HL-60 (cell line): ENCODE measurements around the gene DPP10.

Source experiments
- GABPA ChIP-seq: IDR thresholded peaks from 2 replicates; pipeline ENCODE4 v1.6.1; 2012; ENCODE audit warnings: low read depth
- POLR2AphosphoS5 ChIP-seq: IDR thresholded peaks from 2 replicates; pipeline ENCODE4 v1.6.1; 2012; ENCODE audit warnings: low read depth
- SPI1 ChIP-seq: IDR thresholded peaks from 2 replicates; pipeline ENCODE4 v1.6.1; 2012; ENCODE audit warnings: low read depth, mild to moderate bottlenecking, borderline replicate concordance
- TF ChIP-seq, protein P1 (sequence below): IDR thresholded peaks from one replicate; pipeline ENCODE4 v1.5.1; 2011; ENCODE audit warnings: low read length, control low read depth, inconsistent platforms; ENCODE audit not compliant: insufficient read depth
- TF ChIP-seq, protein P2 (sequence below): IDR thresholded peaks from 2 replicates; pipeline ENCODE4 v1.6.1; 2012; ENCODE audit warnings: low read depth; ENCODE audit not compliant: insufficient replicate concordance

DNA sequence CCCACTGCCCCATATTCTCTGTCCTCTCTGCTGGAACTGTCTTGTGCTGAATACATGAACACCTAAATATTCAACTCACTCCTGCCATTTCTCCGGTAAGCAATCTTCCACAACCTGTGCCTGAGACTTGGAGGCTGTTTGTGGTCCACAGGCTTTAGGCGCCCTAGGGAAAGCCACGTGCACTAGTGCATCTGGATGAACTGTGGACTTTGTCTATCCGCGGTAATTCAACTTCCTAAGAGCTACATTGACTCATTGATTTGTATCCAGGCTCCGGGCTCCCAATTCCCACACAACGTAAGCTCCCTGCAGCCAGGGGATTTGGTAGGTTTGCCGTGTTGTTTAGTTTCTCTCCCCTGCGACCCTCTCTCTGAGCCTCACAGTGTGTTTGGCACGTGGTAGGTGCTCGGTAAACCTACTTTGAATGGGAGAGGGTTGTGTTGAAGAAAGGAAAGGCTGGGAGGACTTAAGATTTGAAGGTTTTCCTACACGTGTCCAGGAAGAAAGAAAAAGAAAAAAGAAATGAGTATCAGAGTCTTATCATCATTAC is 718.2 kb downstream of the DPP10 start:
- TF ChIP-seq POLR2AphosphoS5 (no peak), GABPA (no peak), SPI1 (no peak)
- TF ChIP-seq, protein P1, sequence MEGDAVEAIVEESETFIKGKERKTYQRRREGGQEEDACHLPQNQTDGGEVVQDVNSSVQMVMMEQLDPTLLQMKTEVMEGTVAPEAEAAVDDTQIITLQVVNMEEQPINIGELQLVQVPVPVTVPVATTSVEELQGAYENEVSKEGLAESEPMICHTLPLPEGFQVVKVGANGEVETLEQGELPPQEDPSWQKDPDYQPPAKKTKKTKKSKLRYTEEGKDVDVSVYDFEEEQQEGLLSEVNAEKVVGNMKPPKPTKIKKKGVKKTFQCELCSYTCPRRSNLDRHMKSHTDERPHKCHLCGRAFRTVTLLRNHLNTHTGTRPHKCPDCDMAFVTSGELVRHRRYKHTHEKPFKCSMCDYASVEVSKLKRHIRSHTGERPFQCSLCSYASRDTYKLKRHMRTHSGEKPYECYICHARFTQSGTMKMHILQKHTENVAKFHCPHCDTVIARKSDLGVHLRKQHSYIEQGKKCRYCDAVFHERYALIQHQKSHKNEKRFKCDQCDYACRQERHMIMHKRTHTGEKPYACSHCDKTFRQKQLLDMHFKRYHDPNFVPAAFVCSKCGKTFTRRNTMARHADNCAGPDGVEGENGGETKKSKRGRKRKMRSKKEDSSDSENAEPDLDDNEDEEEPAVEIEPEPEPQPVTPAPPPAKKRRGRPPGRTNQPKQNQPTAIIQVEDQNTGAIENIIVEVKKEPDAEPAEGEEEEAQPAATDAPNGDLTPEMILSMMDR, result no peak
- TF ChIP-seq, protein P2, sequence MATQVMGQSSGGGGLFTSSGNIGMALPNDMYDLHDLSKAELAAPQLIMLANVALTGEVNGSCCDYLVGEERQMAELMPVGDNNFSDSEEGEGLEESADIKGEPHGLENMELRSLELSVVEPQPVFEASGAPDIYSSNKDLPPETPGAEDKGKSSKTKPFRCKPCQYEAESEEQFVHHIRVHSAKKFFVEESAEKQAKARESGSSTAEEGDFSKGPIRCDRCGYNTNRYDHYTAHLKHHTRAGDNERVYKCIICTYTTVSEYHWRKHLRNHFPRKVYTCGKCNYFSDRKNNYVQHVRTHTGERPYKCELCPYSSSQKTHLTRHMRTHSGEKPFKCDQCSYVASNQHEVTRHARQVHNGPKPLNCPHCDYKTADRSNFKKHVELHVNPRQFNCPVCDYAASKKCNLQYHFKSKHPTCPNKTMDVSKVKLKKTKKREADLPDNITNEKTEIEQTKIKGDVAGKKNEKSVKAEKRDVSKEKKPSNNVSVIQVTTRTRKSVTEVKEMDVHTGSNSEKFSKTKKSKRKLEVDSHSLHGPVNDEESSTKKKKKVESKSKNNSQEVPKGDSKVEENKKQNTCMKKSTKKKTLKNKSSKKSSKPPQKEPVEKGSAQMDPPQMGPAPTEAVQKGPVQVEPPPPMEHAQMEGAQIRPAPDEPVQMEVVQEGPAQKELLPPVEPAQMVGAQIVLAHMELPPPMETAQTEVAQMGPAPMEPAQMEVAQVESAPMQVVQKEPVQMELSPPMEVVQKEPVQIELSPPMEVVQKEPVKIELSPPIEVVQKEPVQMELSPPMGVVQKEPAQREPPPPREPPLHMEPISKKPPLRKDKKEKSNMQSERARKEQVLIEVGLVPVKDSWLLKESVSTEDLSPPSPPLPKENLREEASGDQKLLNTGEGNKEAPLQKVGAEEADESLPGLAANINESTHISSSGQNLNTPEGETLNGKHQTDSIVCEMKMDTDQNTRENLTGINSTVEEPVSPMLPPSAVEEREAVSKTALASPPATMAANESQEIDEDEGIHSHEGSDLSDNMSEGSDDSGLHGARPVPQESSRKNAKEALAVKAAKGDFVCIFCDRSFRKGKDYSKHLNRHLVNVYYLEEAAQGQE, result no peak
